ENCODE measurements around the gene CHAF1A.

CHAF1A gene

DNA sequence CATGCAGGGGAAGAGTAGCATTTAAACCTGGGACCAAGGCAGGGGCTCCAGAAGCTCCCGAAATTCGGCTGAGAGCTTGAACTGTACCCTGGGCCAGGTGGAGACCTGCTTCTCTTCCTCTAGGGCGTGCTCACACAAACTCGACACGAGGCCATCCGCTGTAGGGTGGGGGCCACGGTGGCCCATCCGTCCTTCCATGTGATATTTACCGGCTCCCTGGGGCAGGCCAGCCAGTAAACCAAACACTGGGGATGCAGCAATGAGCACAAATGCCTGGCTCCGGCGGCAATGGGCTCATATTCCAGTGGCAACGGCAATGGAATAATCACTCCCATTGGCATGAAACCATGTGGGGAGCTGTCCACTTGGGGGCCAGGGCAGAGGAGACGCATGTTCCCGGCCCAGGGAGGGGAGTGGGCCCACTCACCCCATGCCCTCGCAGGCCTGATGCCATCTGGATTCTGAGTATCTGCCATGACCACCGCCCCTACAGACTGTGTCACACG, 12.9 kb upstream of the CHAF1A start:
- no peaks in the 10 kb centered on the region for H3K4me1 ChIP-seq (ENCODE audit: control insufficient read depth, low read length)
- H3K4me2 ChIP-seq (ENCODE audit: low read length): no peak overlapping the region
- H3K4me3 ChIP-seq (ENCODE audit: low read length): no peak overlapping the region
- no peak overlapping the region for H3K27ac ChIP-seq (ENCODE audit: low read depth, low read length)
- H3K9me2 ChIP-seq (replicated peaks; ENCODE audit: control insufficient read depth, low read length): no peaks in the 10 kb centered on the region
- H3K79me2 ChIP-seq (ENCODE audit: control insufficient read depth, low read length): peaks cover 83% of the 10 kb centered on the region
- TF ChIP-seq CTCF (IDR thresholded peaks at IDR 0.05; ENCODE audit: low read depth, low read length, poor library complexity, severe bottlenecking) (no peak), EZH2phosphoT487 (IDR thresholded peaks at IDR 0.05; ENCODE audit: borderline replicate concordance, low read length) (no peak)
- no peaks in the 10 kb centered on the region for H3F3A ChIP-seq (ENCODE audit: control insufficient read depth, insufficient read depth)
- no peaks in the 10 kb centered on the region for H3K27me3 ChIP-seq (ENCODE audit: control insufficient read depth, low read length)
- H4K20me1 ChIP-seq (ENCODE audit: control insufficient read depth, insufficient read depth, low read depth, low read length): peaks cover 20% of the 10 kb centered on the region
- peaks cover 24% of the 10 kb centered on the region for H3K36me3 ChIP-seq (ENCODE audit: control insufficient read depth, low read length)
- H3K9me3 ChIP-seq (ENCODE audit: control insufficient read depth, insufficient read depth, low read length): no peaks in the 10 kb centered on the region

DNA sequence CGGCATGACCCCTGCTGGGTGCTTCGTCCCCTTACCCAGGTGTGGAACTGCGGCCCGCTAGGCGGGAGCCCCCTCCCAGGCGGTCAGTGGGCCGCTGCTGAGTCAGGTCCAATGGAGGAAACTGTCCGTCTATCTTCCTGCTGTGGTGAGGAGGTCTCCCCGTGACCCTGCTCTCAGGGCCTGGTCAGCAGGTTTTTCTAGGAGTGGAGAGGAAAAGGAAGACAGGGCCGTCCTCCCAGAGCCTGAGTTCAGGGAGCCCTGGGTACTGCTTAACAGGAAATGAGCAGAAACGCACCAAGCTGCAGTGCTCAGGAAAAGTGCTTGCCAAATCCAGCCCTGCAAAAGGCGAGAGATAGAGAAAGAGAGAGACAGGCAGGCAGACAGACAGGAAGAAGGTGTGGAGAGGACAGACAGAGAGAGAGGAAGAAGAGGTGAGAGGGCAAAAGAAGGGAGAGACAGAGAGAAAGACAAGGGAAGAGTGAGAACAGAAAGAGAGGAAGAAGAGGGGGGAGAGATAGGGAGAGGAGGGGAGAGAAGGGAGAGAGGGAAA, 12.3 kb upstream of the CHAF1A start:
- H3K27me3 ChIP-seq (ENCODE audit: control insufficient read depth, low read length): no peaks in the 10 kb centered on the region
- no peak overlapping the region for H3K27ac ChIP-seq (ENCODE audit: low read depth, low read length)
- peaks cover 87% of the 10 kb centered on the region for H3K79me2 ChIP-seq (ENCODE audit: control insufficient read depth, low read length)
- no peak for TF ChIP-seq CTCF (IDR thresholded peaks at IDR 0.05; ENCODE audit: low read depth, low read length, poor library complexity, severe bottlenecking)
- H3K36me3 ChIP-seq (ENCODE audit: control insufficient read depth, low read length): peaks cover 29% of the 10 kb centered on the region
- peaks cover 22% of the 10 kb centered on the region for H4K20me1 ChIP-seq (ENCODE audit: control insufficient read depth, insufficient read depth, low read depth, low read length)
- no peaks in the 10 kb centered on the region for H3K9me2 ChIP-seq (replicated peaks; ENCODE audit: control insufficient read depth, low read length)
- no peak overlapping the region for H3K4me3 ChIP-seq (ENCODE audit: low read length)
- H3K4me1 ChIP-seq (ENCODE audit: control insufficient read depth, low read length): no peaks in the 10 kb centered on the region
- no peak overlapping the region for H3K4me2 ChIP-seq (ENCODE audit: low read length)
- H3F3A ChIP-seq (ENCODE audit: control insufficient read depth, insufficient read depth): no peaks in the 10 kb centered on the region
- no peaks in the 10 kb centered on the region for H3K9me3 ChIP-seq (ENCODE audit: control insufficient read depth, insufficient read depth, low read length)

GRCh38 chr19:4390567-4391305, 11.7 kb upstream of the CHAF1A start:
- H3K27me3 ChIP-seq (ENCODE audit: control insufficient read depth, low read length): no peaks in the 10 kb centered on the region
- H3K4me1 ChIP-seq (ENCODE audit: control insufficient read depth, low read length): no peaks in the 10 kb centered on the region
- H3K9me2 ChIP-seq (replicated peaks; ENCODE audit: control insufficient read depth, low read length): no peaks in the 10 kb centered on the region
- no peaks in the 10 kb centered on the region for H3K9me3 ChIP-seq (ENCODE audit: control insufficient read depth, insufficient read depth, low read length)
- H3F3A ChIP-seq (ENCODE audit: control insufficient read depth, insufficient read depth): no peaks in the 10 kb centered on the region
- no peak overlapping the region for H3K27ac ChIP-seq (ENCODE audit: low read depth, low read length)
- TF ChIP-seq EZH2phosphoT487 (IDR thresholded peaks at IDR 0.05; ENCODE audit: borderline replicate concordance, low read length): no peak
- TF ChIP-seq CTCF (IDR thresholded peaks at IDR 0.05; ENCODE audit: low read depth, low read length, poor library complexity, severe bottlenecking): no peak
- H3K4me2 ChIP-seq (ENCODE audit: low read length): no peak overlapping the region
- H3K36me3 ChIP-seq (ENCODE audit: control insufficient read depth, low read length): peaks cover 32% of the 10 kb centered on the region
- H4K20me1 ChIP-seq (ENCODE audit: control insufficient read depth, insufficient read depth, low read depth, low read length): peaks cover 22% of the 10 kb centered on the region
- no peak overlapping the region for H3K4me3 ChIP-seq (ENCODE audit: low read length)
- peaks cover 87% of the 10 kb centered on the region for H3K79me2 ChIP-seq (ENCODE audit: control insufficient read depth, low read length)
